B cell (primary cell): ENCODE measurements around the gene MDC1. TPM values are rescaled to one million over a fixed set of nuclear protein-coding genes. Genes with fewer than 3 reads are reported as not detected.
A peak's percentile ranks its signal among the peaks of the same experiment; 100 is the strongest.

Experiments used
- ATAC-seq: fragments of 200-7000 bp; cut with Tn5 transposase; one replicate; pipeline ENCODE4 v1.10.0; 2021; ENCODE audit warnings: low read depth, mild to moderate bottlenecking, moderate number of reproducible peaks, moderate library complexity
- CTCF ChIA-PET: fragments of 350-600 bp; sonication (Branson Sonifier 250); formaldehyde crosslinking; loops from one replicate; lab custom pipeline; 2021; ENCODE audit warnings: antibody characterized with exemption, inconsistent platforms; lab: Charles Lee
- POLR2A ChIA-PET: fragments of 350-600 bp; sonication (Branson Sonifier 250); formaldehyde crosslinking; loops from one replicate; lab custom pipeline; 2021; ENCODE audit warnings: antibody characterized with exemption; lab: Charles Lee
- DNase-seq: peaks from one replicate; pipeline ENCODE4 v3.0.0; 2013
- H2AFZ ChIP-seq: 2 replicates; pipeline ENCODE4 v1.6.1; 2012; ENCODE audit warnings: mild to moderate bottlenecking, low read depth, low read length; ENCODE audit not compliant: insufficient read depth, poor library complexity, severe bottlenecking
- H3K27ac ChIP-seq, 2 donors: 1 replicate in 1 of 2; 2 replicates in 1 of 2; pipeline ENCODE4 v1.5.1; 2012 to 2013; ENCODE audit warnings: low read length in 2 of 2, mild to moderate bottlenecking in 2 of 2, moderate library complexity in 1 of 2
- H3K27me3 ChIP-seq, 4 experiments: fragments of 200-600 bp in 1 of 4; sonication (generic) in 1 of 4; replicated peaks in 1 of 4; 1 replicate in 2 of 4; 2 replicates in 2 of 4; pipeline versions ENCODE4 v1.6.1 to v1.7.0; 2013 to 2016; ENCODE audit warnings: low read length in 3 of 4, mild to moderate bottlenecking in 2 of 4, mixed read lengths in 1 of 4, moderate library complexity in 1 of 4; ENCODE audit not compliant: insufficient read depth in 4 of 4, control insufficient read depth in 3 of 4; ENCODE audit errors: control extremely low read depth in 1 of 4
- H3K36me3 ChIP-seq, 2 experiments: replicated peaks in 1 of 2; 1 replicate in 1 of 2; 2 replicates in 1 of 2; pipeline versions ENCODE4 v1.6.1 to v1.7.1; 2013; ENCODE audit warnings: low read length in 1 of 2; ENCODE audit not compliant: insufficient read depth in 2 of 2, control insufficient read depth in 1 of 2; ENCODE audit errors: control extremely low read depth in 1 of 2, extremely low read depth in 1 of 2
- H3K4me1 ChIP-seq, 2 donors: fragments of 200-600 bp in 1 of 2; sonication (generic) in 1 of 2; 1 replicate in 1 of 2; 2 replicates in 1 of 2; pipeline versions ENCODE4 v1.5.1 to v1.6.1; 2013 to 2017; ENCODE audit warnings: low read length in 2 of 2; ENCODE audit not compliant: control insufficient read depth in 2 of 2, insufficient read depth in 2 of 2
- H3K4me2 ChIP-seq: replicated peaks from 2 replicates; pipeline ENCODE3; 2012; ENCODE audit warnings: mild to moderate bottlenecking, low read depth, low read length; ENCODE audit not compliant: poor library complexity, severe bottlenecking
- H3K4me3 ChIP-seq, 5 experiments: fragments of 200-600 bp in 1 of 5; sonication (generic) in 1 of 5; 1 replicate in 3 of 5; 2 replicates in 2 of 5; pipeline versions ENCODE4 v1.5.1 to v1.7.0; 2011 to 2016; ENCODE audit warnings: low read length in 4 of 5, mild to moderate bottlenecking in 4 of 5, low read depth in 2 of 5, control low read depth in 1 of 5, moderate library complexity in 1 of 5; ENCODE audit not compliant: insufficient read depth in 1 of 5; ENCODE audit errors: control extremely low read depth in 1 of 5, extremely low read depth in 1 of 5
- H3K79me2 ChIP-seq: fragments of 200-600 bp; sonication (generic); one replicate; pipeline ENCODE4 v1.6.0; 2016; ENCODE audit warnings: low read length; ENCODE audit not compliant: control insufficient read depth, insufficient read depth
- H3K9ac ChIP-seq: fragments of 200-600 bp; sonication (generic); 2 replicates; pipeline ENCODE4 v1.6.1; 2017; ENCODE audit warnings: mild to moderate bottlenecking, low read length, moderate library complexity
- H3K9me3 ChIP-seq, 3 donors: one replicate each; pipeline versions ENCODE4 v1.6.1 to v1.7.1; 2013; ENCODE audit warnings: low read length in 2 of 3; ENCODE audit not compliant: control insufficient read depth in 2 of 3, insufficient read depth in 1 of 3; ENCODE audit errors: control extremely low read depth in 1 of 3
- H4K20me1 ChIP-seq: 2 replicates; pipeline ENCODE4 v1.6.0; 2012; ENCODE audit warnings: mild to moderate bottlenecking, low read length; ENCODE audit not compliant: insufficient read depth, control insufficient read depth, poor library complexity, severe bottlenecking
- H3K27ac Mint-ChIP-seq: one replicate; pipeline ENCODE4 v1.8.0; 2021; ENCODE audit warnings: mixed read lengths
- H3K27me3 Mint-ChIP-seq: one replicate; pipeline ENCODE4 v1.8.0; 2021; ENCODE audit warnings: mixed read lengths
- H3K4me1 Mint-ChIP-seq: one replicate; pipeline ENCODE4 v1.8.0; 2021; ENCODE audit warnings: mixed read lengths
- H3K4me3 Mint-ChIP-seq: one replicate; pipeline ENCODE4 v1.8.0; 2021; ENCODE audit warnings: mixed read lengths
- H3K9me3 Mint-ChIP-seq: one replicate; pipeline ENCODE4 v1.8.0; 2022; ENCODE audit warnings: mixed read lengths; ENCODE audit not compliant: insufficient read depth
- EZH2 ChIP-seq: IDR thresholded peaks from 2 replicates; pipeline ENCODE4 v1.6.1; 2012; ENCODE audit warnings: borderline replicate concordance, low read depth, mild to moderate bottlenecking, moderate library complexity, low read length; ENCODE audit not compliant: insufficient read depth, poor library complexity, severe bottlenecking
- WGBS: methylation state at CpG from one replicate; pipeline ENCODE4 v1.1.5; 2013; ENCODE audit warnings: missing lambda C conversion rate; ENCODE audit not compliant: insufficient coverage; 5-methylcytosine and 5-hydroxymethylcytosine counted together
- intact Hi-C: fragments of 100-400 bp; cut with micrococcal nuclease; formaldehyde crosslinking; loops from one replicate; pipeline ENCODE4 v1.10.0; 2022
- polyA plus RNA-seq: library from polyadenylated mRNA; depleted of rRNA; stranded (reverse); fragments of >200 nt; gene quantifications from 2 replicates; pipeline ENCODE4 v1.2.3, GENCODE V29; 2012
- total RNA-seq, 2 donors: library from RNA; stranded (reverse); fragments of 120-200 nt in 1 of 2; gene quantifications; 1 replicate in 1 of 2; 2 replicates in 1 of 2; pipeline versions ENCODE4 v1.2.3 to v1.2.4, GENCODE V29; 2013 to 2022
- TF ChIP-seq, protein P1 (sequence below): fragments of 200-600 bp; IDR thresholded peaks from one replicate; pipeline ENCODE4 v1.8.0; 2022; ENCODE audit warnings: antibody characterized with exemption, mild to moderate bottlenecking

MDC1 gene
- total and polyA plus RNA-seq, 2 donors (not counting 1 experiment from before 2014, with no cell fraction given) = 24.9 to 87.4 TPM

DNA sequence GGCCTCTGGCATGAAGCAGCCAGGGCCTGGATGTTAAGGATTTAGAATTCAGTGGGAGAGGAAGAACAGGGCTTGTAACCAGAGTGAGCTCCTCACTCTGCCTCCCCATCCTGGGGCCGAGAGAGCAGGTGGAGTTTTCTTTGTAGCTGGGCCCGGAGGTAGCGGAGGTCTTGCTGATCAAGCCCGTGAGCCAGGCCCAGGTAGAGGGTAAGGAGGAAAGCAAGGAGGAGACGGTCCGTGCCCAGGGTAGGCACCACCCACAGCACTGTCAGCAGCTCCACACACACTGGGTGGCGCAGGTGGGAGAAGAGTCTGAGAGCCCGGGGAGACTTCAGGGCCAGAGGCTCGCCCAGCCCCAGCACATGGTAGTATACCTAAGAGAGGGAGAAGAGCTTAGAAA lies 28.5 kb downstream of the MDC1 start:
- POLR2A ChIA-PET = interaction anchor here (0.8 to 3.2 kb wide), 8 partner anchors 8 to 132 kb away, joined by 3 to 45 read pairs (median 5); partner anchors contain the start of genes DHX16, GNL1, MDC1 and TUBB
- H3K9me3 Mint-ChIP-seq = no peaks in the 10 kb centered on the region
- TF ChIP-seq, protein P1, sequence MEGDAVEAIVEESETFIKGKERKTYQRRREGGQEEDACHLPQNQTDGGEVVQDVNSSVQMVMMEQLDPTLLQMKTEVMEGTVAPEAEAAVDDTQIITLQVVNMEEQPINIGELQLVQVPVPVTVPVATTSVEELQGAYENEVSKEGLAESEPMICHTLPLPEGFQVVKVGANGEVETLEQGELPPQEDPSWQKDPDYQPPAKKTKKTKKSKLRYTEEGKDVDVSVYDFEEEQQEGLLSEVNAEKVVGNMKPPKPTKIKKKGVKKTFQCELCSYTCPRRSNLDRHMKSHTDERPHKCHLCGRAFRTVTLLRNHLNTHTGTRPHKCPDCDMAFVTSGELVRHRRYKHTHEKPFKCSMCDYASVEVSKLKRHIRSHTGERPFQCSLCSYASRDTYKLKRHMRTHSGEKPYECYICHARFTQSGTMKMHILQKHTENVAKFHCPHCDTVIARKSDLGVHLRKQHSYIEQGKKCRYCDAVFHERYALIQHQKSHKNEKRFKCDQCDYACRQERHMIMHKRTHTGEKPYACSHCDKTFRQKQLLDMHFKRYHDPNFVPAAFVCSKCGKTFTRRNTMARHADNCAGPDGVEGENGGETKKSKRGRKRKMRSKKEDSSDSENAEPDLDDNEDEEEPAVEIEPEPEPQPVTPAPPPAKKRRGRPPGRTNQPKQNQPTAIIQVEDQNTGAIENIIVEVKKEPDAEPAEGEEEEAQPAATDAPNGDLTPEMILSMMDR = no peak

DNA sequence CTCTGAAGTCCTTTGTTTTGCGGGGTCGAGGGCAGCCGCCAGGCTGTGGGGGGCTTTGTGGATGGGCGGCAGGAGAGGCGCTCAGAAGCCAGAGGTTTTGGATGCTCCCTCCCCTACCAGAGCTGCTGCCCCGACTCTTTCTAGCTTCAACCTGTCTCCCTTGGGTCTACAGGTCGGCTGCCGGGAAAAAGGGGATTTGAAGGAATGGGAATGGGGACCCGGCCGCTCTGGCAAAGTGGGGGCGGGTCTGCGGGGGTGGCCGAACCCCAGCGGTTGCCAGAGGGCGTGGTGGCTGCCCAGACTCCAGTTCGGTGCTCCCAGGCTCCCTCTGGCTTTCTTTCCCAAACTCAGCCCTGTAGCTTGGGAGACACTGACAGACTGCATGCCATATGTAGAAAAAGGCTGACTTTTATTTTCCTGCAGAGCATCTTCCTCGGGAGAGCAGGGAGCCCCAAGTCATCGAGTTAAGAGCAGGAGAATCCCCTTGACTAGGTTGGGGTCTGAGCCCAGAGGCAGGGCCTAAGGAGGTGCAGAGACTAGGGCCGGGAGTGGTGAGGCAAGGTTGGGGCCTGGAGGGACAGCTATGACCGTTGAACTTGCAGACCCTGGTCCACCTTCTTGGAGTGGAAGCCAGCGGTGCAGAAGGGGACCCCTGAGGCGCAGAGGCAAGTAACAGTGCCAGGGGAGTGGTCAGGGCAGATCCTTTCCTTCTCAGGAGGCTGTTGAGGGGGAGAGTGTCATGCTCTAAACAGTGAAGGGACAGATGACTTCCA lies 29.2 kb downstream of the MDC1 start:
- no peaks in the 10 kb centered on the region for H3K27me3 Mint-ChIP-seq
- no peaks in the 10 kb centered on the region for H3K9me3 Mint-ChIP-seq
- no peaks in the 10 kb centered on the region for H3K9me3 ChIP-seq
- peak overlapping the region; percentile 97 for H3K4me3 Mint-ChIP-seq
- 8% methylated on average over 13 of the region's 22 CpGs for WGBS
- no peak for ATAC-seq
- peak overlapping the region; percentile 99 for H3K27ac Mint-ChIP-seq
- DNase-seq = peak; percentile 52
- H3K4me2 ChIP-seq = peak overlapping the region; percentile 100
- peaks cover 66% of the 10 kb centered on the region for H3K4me1 Mint-ChIP-seq
- H3K27me3 ChIP-seq = no peaks in the 10 kb centered on the region
- peak overlapping the region; percentile 93 to 97 for H3K27ac ChIP-seq
- peak overlapping the region; percentile 98 for H3K9ac ChIP-seq
- H3K36me3 ChIP-seq = peaks cover 0 to 3% of the 10 kb centered on the region in 2 experiments
- TF ChIP-seq EZH2 = no peak
- TF ChIP-seq, protein P1 = no peak
- peaks cover 38% of the 10 kb centered on the region for H4K20me1 ChIP-seq
- peaks cover 36 to 43% of the 10 kb centered on the region in 2 donors for H3K4me1 ChIP-seq
- H3K79me2 ChIP-seq = peaks cover 51% of the 10 kb centered on the region
- intact Hi-C loops = loop anchor here (1.0 to 2.0 kb wide), 3 partner anchors 9 to 29 kb away; partner anchors contain the start of genes DHX16 and MDC1
- H3K4me3 ChIP-seq = peak overlapping the region; percentile 2 to 100 (median 93)
- POLR2A ChIA-PET = interaction anchor here (0.7 to 3.2 kb wide), 10 partner anchors 9 to 747 kb away, joined by 3 to 45 read pairs (median 4); partner anchors contain the start of genes DHX16, GNL1, MDC1 and MRPS18B
- CTCF ChIA-PET = interaction anchor here (0.9 to 8.9 kb wide), 8 partner anchors 8 to 91 kb away, joined by 3 to 151 read pairs (median 5); partner anchors contain the start of genes DHX16, MDC1, MRPS18B and TUBB
- peak overlapping the region; percentile 82 for H2AFZ ChIP-seq

More for the DNA sequence above, 28.5 kb downstream of the MDC1 start:
- CTCF ChIA-PET = interaction anchor here (0.9 to 8.9 kb wide), 9 partner anchors 9 to 73 kb away, joined by 3 to 151 read pairs (median 4); partner anchors contain the start of genes DHX16, MDC1, MRPS18B and TUBB
- peak overlapping the region in 4 of 5 experiments; percentile 91 to 100 (median 95) for H3K4me3 ChIP-seq
- H3K79me2 ChIP-seq = peaks cover 44% of the 10 kb centered on the region
- no peaks in the 10 kb centered on the region for H3K27me3 Mint-ChIP-seq
- H3K27me3 ChIP-seq = no peaks in the 10 kb centered on the region
- peaks cover 0 to 3% of the 10 kb centered on the region in 2 experiments for H3K36me3 ChIP-seq
- H3K27ac ChIP-seq = peak overlapping the region; percentile 93 to 97
- peaks cover 31% of the 10 kb centered on the region for H4K20me1 ChIP-seq
- peak; percentile 11 for ATAC-seq
- H3K4me2 ChIP-seq = peak overlapping the region; percentile 100
- peak overlapping the region; percentile 98 for H3K9ac ChIP-seq
- no peaks in the 10 kb centered on the region for H3K9me3 ChIP-seq
- no peak overlapping the region for H2AFZ ChIP-seq
- peak overlapping the region; percentile 97 for H3K4me3 Mint-ChIP-seq
- intact Hi-C loops = loop anchor here (1.0 kb wide), 1 partner anchor 9 kb away; no protein-coding TSS in a partner anchor
- peak overlapping the region; percentile 99 for H3K27ac Mint-ChIP-seq
- 17% methylated on average over 1 of the region's 9 CpGs for WGBS
- peaks cover 36 to 43% of the 10 kb centered on the region in 2 donors for H3K4me1 ChIP-seq
- H3K4me1 Mint-ChIP-seq = peaks cover 63% of the 10 kb centered on the region
- peak; percentile 77 for DNase-seq
